Mesenchymal stem cell (in vitro differentiated cells and primary cell): ENCODE measurements around the gene DNAH14.
"Not testable (repeated sequence)": the region's sequence is repeated elsewhere in the genome, so short reads cannot be mapped to it uniquely, and the experiment has no call there.

Experiments used
- DNase-seq: peaks from one replicate; pipeline ENCODE4 v3.0.0-alpha.2; 2013
- H2AFZ ChIP-seq: one replicate; pipeline ENCODE4 v1.6.1; 2013; ENCODE audit warnings: low read depth, mild to moderate bottlenecking, control low read depth, inconsistent platforms, low read length, moderate library complexity
- H2AK5ac ChIP-seq: 2 replicates; pipeline ENCODE4 v1.6.1; 2013; ENCODE audit warnings: low read length, moderate library complexity, mild to moderate bottlenecking, inconsistent platforms; ENCODE audit not compliant: severe bottlenecking
- H2BK120ac ChIP-seq: one replicate; pipeline ENCODE4 v1.6.1; 2013; ENCODE audit warnings: low read depth, mild to moderate bottlenecking, inconsistent platforms, low read length, moderate library complexity
- H2BK12ac ChIP-seq, 2 experiments: one replicate each; pipeline ENCODE4 v1.6.1; 2013; ENCODE audit warnings: inconsistent platforms in 2 of 2, low read length in 2 of 2, mild to moderate bottlenecking in 2 of 2, moderate library complexity in 2 of 2, control low read depth in 1 of 2
- H2BK15ac ChIP-seq: one replicate; pipeline ENCODE4 v1.6.1; 2013; ENCODE audit warnings: mild to moderate bottlenecking, low read depth, inconsistent platforms; ENCODE audit not compliant: poor library complexity, severe bottlenecking
- H2BK5ac ChIP-seq: 2 replicates; pipeline ENCODE4 v1.6.1; 2013; ENCODE audit warnings: low read depth, mild to moderate bottlenecking, low read length, control low read depth, inconsistent platforms; ENCODE audit not compliant: poor library complexity, severe bottlenecking
- H3K14ac ChIP-seq, 2 experiments: one replicate each; pipeline ENCODE4 v1.6.1; 2013; ENCODE audit warnings: inconsistent platforms in 2 of 2, low read length in 2 of 2, control low read depth in 1 of 2, mild to moderate bottlenecking in 1 of 2, moderate library complexity in 1 of 2
- H3K18ac ChIP-seq, 2 experiments: one replicate each; pipeline ENCODE4 v1.6.1; 2013; ENCODE audit warnings: inconsistent platforms in 2 of 2, low read length in 2 of 2, control low read depth in 1 of 2, low read depth in 1 of 2, mild to moderate bottlenecking in 1 of 2
- H3K23ac ChIP-seq, 2 experiments: one replicate each; pipeline ENCODE4 v1.6.1; 2013; ENCODE audit warnings: inconsistent platforms in 2 of 2, low read length in 2 of 2, mild to moderate bottlenecking in 2 of 2, moderate library complexity in 2 of 2, control low read depth in 1 of 2
- H3K27ac ChIP-seq: 2 replicates; pipeline ENCODE4 v1.5.1; 2013; ENCODE audit warnings: mild to moderate bottlenecking, moderate library complexity, low read length, control low read depth, inconsistent platforms; ENCODE audit not compliant: poor library complexity, severe bottlenecking
- H3K27me3 ChIP-seq, 2 experiments: 2 replicates each; pipeline versions ENCODE4 v1.6.1 to v1.7.0; 2013; ENCODE audit warnings: low read length in 2 of 2, mild to moderate bottlenecking in 2 of 2, moderate library complexity in 2 of 2, control low read depth in 1 of 2, inconsistent platforms in 1 of 2; ENCODE audit not compliant: control insufficient read depth in 1 of 2, insufficient read depth in 1 of 2
- H3K36me3 ChIP-seq, 2 experiments: 2 replicates each; pipeline versions ENCODE4 v1.6.1 to v1.7.0; 2013; ENCODE audit warnings: low read length in 2 of 2, control low read depth in 1 of 2, inconsistent platforms in 1 of 2, low read depth in 1 of 2, mild to moderate bottlenecking in 1 of 2; ENCODE audit not compliant: insufficient read depth in 2 of 2, control insufficient read depth in 1 of 2
- H3K4ac ChIP-seq, 2 experiments: one replicate each; pipeline ENCODE4 v1.6.1; 2013; ENCODE audit warnings: inconsistent platforms in 2 of 2, low read length in 2 of 2, mild to moderate bottlenecking in 2 of 2, moderate library complexity in 2 of 2, control low read depth in 1 of 2, low read depth in 1 of 2
- H3K4me1 ChIP-seq: 2 replicates; pipeline ENCODE4 v1.6.1; 2013; ENCODE audit warnings: low read depth, low read length, control low read depth; ENCODE audit not compliant: control insufficient read depth, insufficient read depth
- H3K4me2 ChIP-seq: 2 replicates; pipeline ENCODE4 v1.6.1; 2013; ENCODE audit warnings: low read length, mild to moderate bottlenecking, inconsistent platforms; ENCODE audit not compliant: poor library complexity, severe bottlenecking
- H3K4me3 ChIP-seq, 2 experiments: 2 replicates each; pipeline versions ENCODE4 v1.5.1 to v1.7.0; 2013; ENCODE audit warnings: low read length in 2 of 2, mild to moderate bottlenecking in 2 of 2, control low read depth in 1 of 2, low read depth in 1 of 2; ENCODE audit not compliant: insufficient read depth in 1 of 2
- H3K79me1 ChIP-seq: replicated peaks from 2 replicates; pipeline ENCODE4 v1.6.1; 2013; ENCODE audit warnings: mild to moderate bottlenecking, control low read depth, low read length, inconsistent platforms; ENCODE audit not compliant: poor library complexity, severe bottlenecking
- H3K9ac ChIP-seq: 2 replicates; pipeline ENCODE4 v1.7.0; 2013; ENCODE audit warnings: mild to moderate bottlenecking, low read length, moderate library complexity
- H3K9me3 ChIP-seq: 2 replicates; pipeline ENCODE4 v1.7.0; 2013; ENCODE audit warnings: mild to moderate bottlenecking, low read length; ENCODE audit not compliant: control insufficient read depth
- H4K8ac ChIP-seq: one replicate; pipeline ENCODE4 v1.6.1; 2013; ENCODE audit warnings: inconsistent platforms, mild to moderate bottlenecking, low read length, moderate library complexity
- H4K91ac ChIP-seq: one replicate; pipeline ENCODE4 v1.6.1; 2013; ENCODE audit warnings: mild to moderate bottlenecking, low read length, inconsistent platforms
- WGBS: methylation state at CpG from one replicate; pipeline ENCODE4 v1.1.7; 2013; ENCODE audit warnings: mixed read lengths; 5-methylcytosine and 5-hydroxymethylcytosine counted together

DNAH14 gene

DNA sequence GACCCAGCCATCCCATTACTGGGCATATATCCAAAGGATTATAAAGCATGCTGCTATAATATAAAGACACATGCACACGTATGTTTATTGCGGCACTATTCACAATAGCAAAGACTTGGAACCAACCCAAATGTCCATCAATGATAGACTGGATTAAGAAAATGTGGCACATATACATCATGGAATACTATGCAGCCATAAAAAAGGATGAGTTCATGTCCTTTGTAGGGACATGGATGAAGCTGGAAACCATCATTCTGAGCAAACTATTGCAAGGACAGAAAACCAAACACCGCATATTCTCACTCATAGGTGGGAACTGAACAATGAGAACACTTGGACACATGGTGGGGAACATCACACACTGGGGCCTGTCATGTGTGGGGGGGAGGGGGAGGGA, 457.4 kb downstream of the DNAH14 start:
- H2BK12ac ChIP-seq, H3K4ac ChIP-seq, H4K91ac ChIP-seq, H2AFZ ChIP-seq, DNase-seq, H3K4me2 ChIP-seq, H3K79me1 ChIP-seq, H2BK5ac ChIP-seq, H3K4me3 ChIP-seq, H4K8ac ChIP-seq, H3K27ac ChIP-seq, H3K36me3 ChIP-seq, H2BK120ac ChIP-seq, H3K14ac ChIP-seq, H3K18ac ChIP-seq, H3K9ac ChIP-seq, H3K9me3 ChIP-seq, H3K23ac ChIP-seq, H3K27me3 ChIP-seq, H2BK15ac ChIP-seq, H2AK5ac ChIP-seq, H3K4me1 ChIP-seq: not testable (repeated sequence)
- WGBS, result 100% methylated on average over 1 of the region's 3 CpGs

DNA sequence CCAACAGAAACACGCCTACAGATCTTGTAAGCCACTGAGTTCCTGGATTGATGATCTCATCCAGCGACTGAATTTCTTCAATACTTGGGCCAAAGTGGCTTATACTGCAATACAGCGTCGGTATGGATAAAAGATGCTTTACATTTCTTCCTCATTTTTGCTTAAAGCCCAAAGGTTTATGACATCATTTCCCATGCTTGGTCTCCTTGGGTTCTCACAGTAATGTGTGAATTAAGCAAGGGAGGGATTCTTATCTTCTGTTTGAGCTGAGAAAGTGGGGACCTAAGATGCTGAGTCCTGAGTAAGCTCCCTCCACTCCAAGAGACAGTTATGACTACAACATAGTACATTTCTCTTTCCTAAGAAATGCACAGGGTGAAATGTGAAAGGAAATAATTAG, 458.9 kb downstream of the DNAH14 start:
- Histone ChIP-seq H3K27me3 (no peaks in the 10 kb centered on the region), H3K9me3 (no peaks in the 10 kb centered on the region), H2BK5ac (no peak overlapping the region), H3K27ac (no peak overlapping the region), H3K4me3 (no peak overlapping the region), H3K9ac (peak overlapping the region; percentile 4), H3K4ac (no peak overlapping the region), H3K18ac (no peak overlapping the region), H3K14ac (no peak overlapping the region), H3K4me1 (no peaks in the 10 kb centered on the region), H2BK15ac (no peak overlapping the region), H3K79me1 (no peaks in the 10 kb centered on the region), H3K36me3 (peaks cover 0 to 5% of the 10 kb centered on the region in 2 experiments), H4K91ac (no peak overlapping the region), H2BK12ac (no peak overlapping the region), H2BK120ac (no peak overlapping the region), H3K23ac (no peak overlapping the region), H4K8ac (no peak overlapping the region), H2AFZ (no peak overlapping the region), H2AK5ac (no peak overlapping the region), H3K4me2 (no peak overlapping the region)
- WGBS, result 88% methylated on average over 4 of the region's 4 CpGs
- DNase-seq, result no peak

DNA sequence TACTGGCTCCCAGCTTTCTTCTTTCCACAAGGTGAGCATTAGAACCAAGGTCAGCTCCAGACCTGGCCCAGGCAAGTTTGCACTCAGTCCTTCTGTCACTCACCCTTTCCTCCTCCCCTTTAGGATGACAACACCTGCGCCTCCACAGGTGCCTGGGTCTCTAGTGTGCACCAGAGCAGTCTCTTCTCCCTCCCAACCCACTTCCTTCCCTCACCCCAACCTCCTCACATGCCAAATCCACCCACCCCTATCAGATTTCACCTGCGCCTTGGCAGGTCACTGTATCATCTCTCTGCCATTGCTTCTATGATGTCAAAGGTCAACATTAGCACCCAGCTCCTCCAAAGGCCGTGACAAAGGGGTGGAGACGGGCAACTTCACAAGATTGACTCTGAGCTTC, 460.4 kb downstream of the DNAH14 start:
- H2BK120ac ChIP-seq, result no peak overlapping the region
- no peak overlapping the region for H3K23ac ChIP-seq
- no peaks in the 10 kb centered on the region for H3K9me3 ChIP-seq
- H3K27me3 ChIP-seq, result no peaks in the 10 kb centered on the region
- DNase-seq, result no peak
- H3K4me1 ChIP-seq, result no peaks in the 10 kb centered on the region
- H4K8ac ChIP-seq, result no peak overlapping the region
- no peak overlapping the region for H3K9ac ChIP-seq
- no peaks in the 10 kb centered on the region for H3K79me1 ChIP-seq
- H2BK5ac ChIP-seq, result no peak overlapping the region
- no peak overlapping the region for H3K4me3 ChIP-seq
- no peak overlapping the region for H3K27ac ChIP-seq
- no peak overlapping the region for H3K4ac ChIP-seq
- no peak overlapping the region for H4K91ac ChIP-seq
- no peak overlapping the region for H2BK12ac ChIP-seq
- no peak overlapping the region for H2BK15ac ChIP-seq
- WGBS, result 94% methylated on average over 4 of the region's 4 CpGs
- H2AK5ac ChIP-seq, result no peak overlapping the region
- no peak overlapping the region for H3K4me2 ChIP-seq
- peaks cover 0 to 5% of the 10 kb centered on the region in 2 experiments for H3K36me3 ChIP-seq
- H3K14ac ChIP-seq, result no peak overlapping the region
- no peak overlapping the region for H2AFZ ChIP-seq
- H3K18ac ChIP-seq, result no peak overlapping the region

DNA sequence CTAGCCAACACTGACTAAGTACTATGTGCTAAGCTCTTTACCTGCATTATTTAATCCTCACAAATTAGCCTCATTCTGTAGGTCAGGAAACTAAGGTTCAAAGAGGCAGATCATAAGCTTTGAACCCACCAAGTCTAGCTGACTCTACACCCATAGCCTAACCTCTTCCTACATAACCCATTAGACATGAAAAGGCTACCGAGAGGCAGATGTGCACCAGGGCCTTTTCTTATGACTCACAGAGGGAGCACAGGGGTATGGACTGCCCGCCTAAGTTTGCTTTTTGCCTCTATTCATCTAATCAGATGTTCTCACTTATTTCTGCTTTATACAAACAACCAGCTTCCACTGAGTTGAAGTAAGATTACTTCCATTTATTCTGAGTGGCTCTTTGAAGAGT, 466.9 kb downstream of the DNAH14 start:
- H3K27me3 ChIP-seq, result no peaks in the 10 kb centered on the region
- 93% methylated on average over 2 of the region's 2 CpGs for WGBS
- no peak overlapping the region for H2BK120ac ChIP-seq
- no peak overlapping the region for H4K91ac ChIP-seq
- no peak overlapping the region for H3K4ac ChIP-seq
- no peaks in the 10 kb centered on the region for H3K9me3 ChIP-seq
- H3K23ac ChIP-seq, result no peak overlapping the region
- H2AK5ac ChIP-seq, result no peak overlapping the region
- peaks cover 9 to 27% of the 10 kb centered on the region in 2 experiments for H3K36me3 ChIP-seq
- no peak overlapping the region for H3K27ac ChIP-seq
- H2BK5ac ChIP-seq, result no peak overlapping the region
- H2AFZ ChIP-seq, result no peak overlapping the region
- H2BK12ac ChIP-seq, result no peak overlapping the region
- H3K4me2 ChIP-seq, result no peak overlapping the region
- peaks cover 14% of the 10 kb centered on the region for H3K79me1 ChIP-seq
- no peaks in the 10 kb centered on the region for H3K4me1 ChIP-seq
- H3K14ac ChIP-seq, result no peak overlapping the region
- H3K18ac ChIP-seq, result no peak overlapping the region
- no peak for DNase-seq
- no peak overlapping the region for H3K4me3 ChIP-seq
- no peak overlapping the region for H4K8ac ChIP-seq
- H3K9ac ChIP-seq, result no peak overlapping the region
- H2BK15ac ChIP-seq, result no peak overlapping the region
